ENCODE measurements around the gene ZKSCAN2.

DNA sequence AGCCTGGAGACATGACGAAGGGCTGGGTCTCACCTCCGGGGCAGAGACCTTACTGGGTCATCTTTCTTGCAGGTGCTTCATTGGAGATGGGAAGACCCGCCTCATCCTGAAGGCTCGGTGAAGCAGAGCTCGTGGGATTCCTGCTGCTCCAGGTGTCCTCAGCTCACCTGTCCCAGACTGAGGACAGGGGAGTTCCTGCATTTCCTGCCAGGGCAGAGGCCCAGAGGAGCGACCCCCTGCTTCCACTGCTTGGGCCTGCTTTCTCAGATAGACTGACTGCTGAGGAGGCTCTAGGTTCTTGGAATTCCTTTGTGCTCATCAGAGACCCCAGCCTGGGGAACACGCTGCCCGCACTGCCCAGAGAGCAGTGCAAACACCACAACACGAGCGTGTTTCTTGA lies 29.3 kb downstream of the ZKSCAN2 start:
- TF ChIP-seq, protein P1, sequence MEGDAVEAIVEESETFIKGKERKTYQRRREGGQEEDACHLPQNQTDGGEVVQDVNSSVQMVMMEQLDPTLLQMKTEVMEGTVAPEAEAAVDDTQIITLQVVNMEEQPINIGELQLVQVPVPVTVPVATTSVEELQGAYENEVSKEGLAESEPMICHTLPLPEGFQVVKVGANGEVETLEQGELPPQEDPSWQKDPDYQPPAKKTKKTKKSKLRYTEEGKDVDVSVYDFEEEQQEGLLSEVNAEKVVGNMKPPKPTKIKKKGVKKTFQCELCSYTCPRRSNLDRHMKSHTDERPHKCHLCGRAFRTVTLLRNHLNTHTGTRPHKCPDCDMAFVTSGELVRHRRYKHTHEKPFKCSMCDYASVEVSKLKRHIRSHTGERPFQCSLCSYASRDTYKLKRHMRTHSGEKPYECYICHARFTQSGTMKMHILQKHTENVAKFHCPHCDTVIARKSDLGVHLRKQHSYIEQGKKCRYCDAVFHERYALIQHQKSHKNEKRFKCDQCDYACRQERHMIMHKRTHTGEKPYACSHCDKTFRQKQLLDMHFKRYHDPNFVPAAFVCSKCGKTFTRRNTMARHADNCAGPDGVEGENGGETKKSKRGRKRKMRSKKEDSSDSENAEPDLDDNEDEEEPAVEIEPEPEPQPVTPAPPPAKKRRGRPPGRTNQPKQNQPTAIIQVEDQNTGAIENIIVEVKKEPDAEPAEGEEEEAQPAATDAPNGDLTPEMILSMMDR (IDR thresholded peaks at IDR 0.05; ENCODE audit: low read length): no peak
- no peak for TF ChIP-seq EZH2 (optimal IDR thresholded peaks at IDR 0.05; ENCODE audit: low read depth, low read length)
